Stimulated activated CD4-positive, alpha-beta T cell treated with anti-CD3 and anti-CD28 coated beads, Interleukin-12 subunit alpha, Interleukin-12 subunit beta, amount 100 ng/mL, for 4 hours (primary cell): ENCODE data around the gene CASP9.
"Not testable (repeated sequence)": the region's sequence is repeated elsewhere in the genome, so short reads cannot be mapped to it uniquely, and the experiment has no call there.

Source experiments
- DNase-seq: peaks from one replicate; pipeline ENCODE4 v3.0.0-alpha.2; 2020

The CASP9 gene

DNA sequence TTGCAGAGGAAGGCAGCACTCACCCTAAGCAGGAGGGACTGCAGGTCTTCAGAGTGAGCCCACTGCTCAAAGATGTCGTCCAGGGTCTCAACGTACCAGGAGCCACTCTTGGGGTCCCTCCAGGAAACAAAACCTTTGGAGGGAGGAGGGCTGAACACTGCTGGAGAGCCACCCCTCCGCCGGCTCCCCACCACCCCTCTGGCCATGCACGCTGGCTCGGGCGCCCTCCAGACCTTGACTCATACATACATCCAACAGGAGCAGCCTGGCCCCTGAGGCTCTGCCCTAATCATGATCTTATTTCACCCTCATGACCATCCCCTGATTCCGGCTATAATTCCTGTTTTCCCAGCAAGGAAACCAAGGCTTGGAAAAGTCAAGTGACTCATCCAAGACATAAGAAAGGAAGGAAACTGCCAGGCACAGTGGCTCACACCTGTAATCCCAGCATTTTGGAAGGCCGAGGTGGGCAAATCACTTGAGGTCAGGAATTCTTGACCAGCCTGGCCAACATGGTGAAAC is 30.1 kb downstream of the CASP9 start:
- no peak for DNase-seq

DNA sequence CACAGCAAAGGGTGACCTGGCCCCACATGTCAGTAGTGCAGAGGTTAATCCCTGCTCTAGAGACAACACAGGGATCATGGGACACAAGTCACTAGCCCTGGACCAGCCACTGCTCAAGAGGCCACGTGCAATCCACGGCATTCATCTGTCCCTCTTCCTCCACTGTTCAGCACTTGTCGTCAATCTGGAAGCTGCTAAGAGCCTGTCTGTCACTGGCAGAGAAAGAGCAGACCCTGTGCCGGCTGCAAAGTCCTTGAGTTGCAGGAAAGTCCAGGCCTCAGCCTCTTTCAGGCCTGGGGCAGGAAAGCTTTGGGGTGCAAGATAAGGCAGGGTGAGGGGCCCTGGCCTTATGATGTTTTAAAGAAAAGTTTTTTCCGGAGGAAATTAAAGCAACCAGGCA is 31.4 kb downstream of the CASP9 start:
- no peak for DNase-seq

DNA sequence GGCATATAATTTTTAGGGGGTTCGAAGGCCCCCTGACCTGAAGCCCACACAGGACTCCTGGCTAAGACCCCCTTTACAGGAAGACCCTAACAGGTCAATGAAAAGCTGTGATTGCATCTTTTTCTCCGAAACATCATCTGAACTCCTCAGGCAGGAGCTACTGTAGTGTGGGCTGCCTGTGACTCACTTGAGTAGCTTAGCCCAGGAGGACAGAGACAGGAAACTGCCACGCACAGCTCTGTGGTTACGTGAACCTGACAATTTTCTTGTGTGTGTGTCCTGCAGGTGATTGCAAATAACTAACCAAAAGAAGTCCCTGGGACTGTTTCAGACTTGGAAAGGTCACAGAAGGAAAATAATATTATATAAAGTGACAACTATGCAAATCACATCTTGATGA is 33.0 kb downstream of the CASP9 start:
- DNase-seq, result not testable (repeated sequence)

DNA sequence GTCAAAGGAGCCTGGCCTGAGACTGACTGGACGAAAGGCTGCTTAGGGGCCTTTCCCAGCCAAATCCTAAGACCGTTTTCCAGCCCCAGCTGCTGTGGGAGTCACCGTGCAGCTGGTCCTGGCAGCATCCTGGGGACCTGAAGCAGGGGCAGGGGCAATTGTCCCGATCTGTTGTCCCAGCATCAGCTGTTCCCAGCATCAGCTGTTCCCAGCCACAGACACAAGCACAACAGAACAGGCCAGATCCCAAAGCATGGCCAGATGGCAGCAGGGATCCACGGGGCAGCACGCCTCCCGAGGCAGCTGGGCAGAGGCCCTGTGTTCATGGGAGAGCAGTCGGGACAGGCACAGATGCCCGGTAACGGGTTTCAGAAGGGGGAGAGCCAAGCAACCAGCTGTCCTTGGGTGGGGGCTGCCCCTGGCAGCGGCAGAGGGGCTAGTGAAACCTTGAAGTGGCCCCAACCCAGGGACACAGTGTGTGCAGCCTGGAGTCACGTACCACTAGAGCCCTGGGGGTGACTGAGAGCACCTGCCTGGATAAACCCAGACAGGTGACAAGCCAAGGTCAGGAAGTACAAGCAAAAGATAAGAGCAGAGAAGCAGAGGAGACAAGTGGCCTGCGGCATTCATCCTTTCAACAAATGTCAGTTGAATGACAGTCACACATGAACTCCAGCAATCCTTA is 34.8 kb downstream of the CASP9 start:
- no peak for DNase-seq

DNA sequence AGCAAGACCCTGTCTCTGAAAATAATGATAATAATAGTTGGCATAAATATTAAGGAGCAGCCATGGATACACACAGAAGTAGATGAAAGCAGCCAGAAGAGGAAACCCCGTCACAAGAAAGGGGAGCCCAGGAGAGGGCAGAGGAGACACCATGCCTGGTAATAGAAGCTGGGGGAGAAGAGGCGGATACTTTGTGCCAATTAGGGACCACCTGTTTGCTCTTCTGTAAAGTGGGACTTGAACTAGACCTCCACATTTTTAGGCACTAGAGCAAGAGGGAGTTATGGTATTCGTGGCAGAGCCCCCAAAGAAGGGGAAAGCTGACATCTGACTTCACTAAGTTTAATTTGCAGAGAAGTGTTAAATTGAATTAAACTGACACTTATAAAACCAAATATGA is 35.6 kb downstream of the CASP9 start:
- no peak for DNase-seq

DNA sequence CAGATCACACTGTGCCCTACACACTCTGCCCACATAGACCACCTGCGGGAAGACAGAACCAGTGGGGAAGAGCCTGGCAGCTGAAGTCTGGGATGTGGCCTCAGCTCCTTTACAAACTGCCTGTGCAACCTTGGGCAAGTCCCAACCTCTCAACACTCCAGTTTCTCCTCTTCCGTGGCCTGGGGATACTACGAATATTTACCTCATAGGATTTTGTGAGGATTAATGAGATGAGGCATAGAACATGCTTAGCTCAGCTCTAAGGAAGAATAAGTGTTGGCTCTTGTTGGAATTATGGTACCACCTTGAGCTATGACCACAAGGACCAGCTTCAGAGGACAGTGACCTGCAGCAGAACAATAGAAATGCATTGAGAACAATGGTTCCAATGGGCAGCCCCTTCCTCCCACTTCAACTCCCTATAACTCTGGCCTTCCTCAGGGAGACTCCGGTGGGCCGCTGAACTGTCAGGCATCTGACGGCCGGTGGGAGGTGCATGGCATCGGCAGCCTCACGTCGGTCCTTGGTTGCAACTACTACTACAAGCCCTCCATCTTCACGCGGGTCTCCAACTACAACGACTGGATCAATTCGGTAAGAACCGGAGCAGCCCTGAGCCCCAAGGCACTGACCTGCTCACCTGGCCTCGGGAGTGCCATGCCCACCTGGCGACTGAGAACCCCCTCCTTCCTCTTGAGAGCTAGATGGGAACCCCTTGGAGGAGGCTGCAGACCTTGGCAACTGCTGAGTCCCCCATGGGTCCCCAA is 37.0 kb downstream of the CASP9 start:
- DNase-seq, result not testable (repeated sequence)

DNA sequence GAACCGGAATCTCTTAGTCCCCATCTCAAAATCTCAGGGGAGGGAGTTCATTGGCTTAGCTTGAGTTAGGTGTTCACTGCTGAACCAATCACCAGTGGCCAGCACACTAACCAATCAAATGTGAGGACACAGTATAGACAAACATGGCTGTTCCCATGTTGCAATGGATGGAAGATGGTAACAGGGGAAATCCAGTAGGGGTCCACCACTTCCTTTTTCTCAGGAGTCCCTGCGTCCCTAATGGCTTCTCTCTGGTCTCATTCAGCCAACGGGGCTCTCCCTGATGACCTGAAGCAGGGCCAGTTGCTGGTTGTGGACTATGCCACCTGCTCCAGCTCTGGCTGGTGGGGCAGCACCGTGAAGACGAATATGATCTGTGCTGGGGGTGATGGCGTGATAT is 38.4 kb downstream of the CASP9 start:
- DNase-seq, result no peak

DNA sequence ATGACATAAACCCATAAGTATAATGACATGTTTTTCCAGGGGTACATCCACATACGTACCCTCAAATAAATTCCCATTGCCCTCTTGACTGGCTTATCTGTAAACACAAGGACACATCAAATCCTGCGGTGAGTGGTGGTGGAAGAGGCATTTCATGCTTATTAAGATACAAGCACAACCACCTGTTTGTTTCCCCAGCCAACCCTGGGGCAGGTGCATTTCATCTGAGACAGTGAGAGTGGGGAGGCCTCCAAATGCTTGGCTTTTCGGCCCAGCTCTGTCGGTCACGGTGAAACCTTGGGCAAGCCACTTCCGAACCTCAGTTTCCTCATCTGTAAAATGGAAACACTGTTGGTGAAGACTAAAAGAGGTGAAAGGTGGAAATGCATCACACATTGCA is 39.6 kb downstream of the CASP9 start:
- not testable (repeated sequence) for DNase-seq

DNA sequence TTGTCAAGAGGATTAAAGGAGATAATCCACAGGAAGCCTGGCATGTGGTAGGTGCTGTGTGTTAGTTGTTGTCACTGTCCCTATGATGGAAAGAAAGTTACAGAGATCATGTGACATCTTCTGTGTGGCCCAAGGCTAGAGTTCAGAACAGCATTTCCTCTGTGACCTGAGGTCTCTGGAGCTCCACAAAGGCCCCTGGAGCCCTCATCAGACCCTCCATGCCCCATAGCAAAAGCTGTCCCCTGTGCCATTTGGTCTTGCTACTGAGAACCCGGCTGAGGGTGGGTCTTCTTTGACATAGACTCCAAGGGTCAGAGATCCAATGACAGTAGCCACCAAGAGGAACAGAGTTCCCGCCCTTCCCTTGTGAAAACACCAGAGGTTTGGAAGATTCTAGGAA is 40.0 kb downstream of the CASP9 start:
- DNase-seq, result no peak

DNA sequence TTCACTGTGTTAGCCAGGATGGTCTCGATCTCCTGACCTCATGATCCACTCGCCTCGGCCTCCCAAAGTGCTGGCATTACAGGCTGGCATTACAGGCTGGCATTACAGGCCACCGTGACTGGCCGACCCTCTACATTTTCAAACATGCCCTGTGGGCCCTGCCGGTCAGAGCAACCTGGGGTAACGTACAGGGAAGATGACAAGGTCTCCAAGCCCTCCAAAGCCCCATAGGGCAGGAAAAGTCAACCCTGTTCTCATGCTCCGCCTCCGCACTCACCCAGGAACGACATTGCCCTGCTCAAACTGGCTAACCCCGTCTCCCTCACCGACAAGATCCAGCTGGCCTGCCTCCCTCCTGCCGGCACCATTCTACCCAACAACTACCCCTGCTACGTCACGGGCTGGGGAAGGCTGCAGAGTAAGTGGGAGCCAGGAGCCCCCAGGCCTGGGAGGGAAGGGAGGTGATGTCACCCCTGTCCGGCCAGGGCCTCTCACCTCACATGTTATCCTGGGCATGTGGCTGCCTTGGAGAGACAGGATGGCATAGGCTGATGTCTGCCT is 41.0 kb downstream of the CASP9 start:
- DNase-seq, result not testable (repeated sequence)

DNA sequence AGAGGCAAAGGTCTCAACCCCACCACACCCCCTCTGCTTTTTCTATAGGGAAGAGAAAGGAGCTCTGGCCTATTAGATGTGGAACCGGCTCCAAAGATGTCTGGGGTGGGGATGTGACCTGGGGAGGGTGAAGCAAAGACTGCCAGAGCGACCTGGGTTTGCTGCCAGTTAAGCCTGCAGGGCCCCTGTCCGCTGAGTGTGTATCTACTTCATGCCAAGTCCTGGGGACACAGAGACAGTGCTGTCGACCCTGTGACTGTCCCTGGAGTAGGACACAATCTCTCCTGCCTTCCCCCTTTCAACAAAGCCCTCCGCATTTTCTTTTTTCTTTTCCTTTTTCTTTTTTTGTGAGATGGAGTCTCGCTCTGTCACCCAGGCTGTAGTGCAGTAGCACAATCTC is 41.6 kb downstream of the CASP9 start:
- not testable (repeated sequence) for DNase-seq

DNA sequence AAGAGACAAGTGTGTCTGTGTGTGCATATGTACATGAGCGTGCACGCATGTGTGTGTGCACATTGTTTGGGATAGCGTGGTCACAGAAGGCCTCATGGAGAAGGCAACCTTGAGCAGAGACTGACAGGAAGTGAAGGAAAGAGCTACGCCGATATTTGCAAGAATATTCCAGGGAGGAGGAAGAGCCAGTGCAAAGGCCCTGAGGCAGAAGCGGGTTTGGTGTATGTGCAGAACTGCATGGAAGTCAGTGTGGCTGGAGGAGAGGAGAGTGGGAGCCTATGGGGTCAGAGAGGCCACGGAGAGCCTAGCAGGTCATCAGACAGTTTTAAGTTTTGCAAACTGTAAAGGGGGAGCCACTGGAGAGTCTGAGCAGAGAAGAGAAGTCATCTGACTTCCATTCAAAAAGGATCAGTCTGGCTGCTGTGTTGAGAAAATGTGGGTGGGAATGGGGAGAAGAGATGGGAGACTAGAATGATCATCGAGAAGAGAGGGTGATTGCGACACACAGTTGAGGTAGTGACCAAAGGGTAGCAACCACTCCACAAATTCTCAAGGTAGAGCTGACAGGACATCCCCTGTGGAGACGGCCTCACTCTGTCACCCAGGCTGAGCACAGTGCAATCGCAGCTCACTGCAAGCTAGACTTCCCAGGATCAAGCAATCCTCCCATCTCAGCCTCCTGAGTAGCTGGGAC is 44.2 kb downstream of the CASP9 start:
- DNase-seq, result no peak

DNA sequence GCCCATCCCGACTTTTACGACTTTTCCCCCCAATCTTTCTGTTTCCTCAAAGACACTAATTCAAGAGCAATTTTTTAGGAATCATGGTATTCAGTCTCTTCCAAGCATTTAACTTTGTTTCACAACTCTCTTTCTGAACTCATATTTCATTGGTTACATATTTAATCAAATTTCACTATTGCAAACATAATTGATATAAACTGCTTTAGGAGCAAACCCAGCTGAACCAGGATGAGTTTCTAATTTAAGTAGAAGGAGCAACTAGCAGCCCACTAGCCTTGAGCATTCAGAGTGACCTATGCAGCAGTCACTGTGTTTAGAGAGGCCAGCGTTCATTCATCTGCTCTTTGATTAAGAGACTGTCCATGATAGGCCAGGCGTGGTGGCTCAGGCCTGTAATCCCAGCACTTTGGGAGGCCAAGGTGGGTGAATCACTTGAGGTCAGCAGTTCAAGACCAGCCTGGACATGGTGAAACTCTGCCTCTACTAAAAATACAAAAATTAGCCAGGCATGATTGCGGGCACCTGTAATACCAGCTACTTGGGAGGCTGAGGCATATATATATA is 46.3 kb downstream of the CASP9 start:
- no peak for DNase-seq

DNA sequence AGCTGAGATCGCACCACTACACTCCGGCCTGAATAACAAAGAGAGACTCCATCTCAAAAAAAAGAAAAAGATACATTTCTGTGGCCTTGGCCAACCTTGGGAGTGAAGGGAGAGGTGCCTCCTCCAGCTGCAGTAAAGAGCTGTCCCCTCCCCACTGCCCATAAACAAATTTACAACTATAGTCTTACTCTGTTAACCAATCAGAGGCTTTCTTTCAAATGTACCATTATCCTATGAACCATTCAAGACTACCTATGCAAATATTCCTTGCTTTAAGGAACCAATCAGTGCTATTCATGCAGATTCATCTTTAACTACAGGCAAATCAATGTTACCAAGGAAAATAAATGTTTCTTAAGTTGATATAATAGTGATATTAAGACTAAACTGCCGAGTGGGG is 47.1 kb downstream of the CASP9 start:
- DNase-seq, result no peak

DNA sequence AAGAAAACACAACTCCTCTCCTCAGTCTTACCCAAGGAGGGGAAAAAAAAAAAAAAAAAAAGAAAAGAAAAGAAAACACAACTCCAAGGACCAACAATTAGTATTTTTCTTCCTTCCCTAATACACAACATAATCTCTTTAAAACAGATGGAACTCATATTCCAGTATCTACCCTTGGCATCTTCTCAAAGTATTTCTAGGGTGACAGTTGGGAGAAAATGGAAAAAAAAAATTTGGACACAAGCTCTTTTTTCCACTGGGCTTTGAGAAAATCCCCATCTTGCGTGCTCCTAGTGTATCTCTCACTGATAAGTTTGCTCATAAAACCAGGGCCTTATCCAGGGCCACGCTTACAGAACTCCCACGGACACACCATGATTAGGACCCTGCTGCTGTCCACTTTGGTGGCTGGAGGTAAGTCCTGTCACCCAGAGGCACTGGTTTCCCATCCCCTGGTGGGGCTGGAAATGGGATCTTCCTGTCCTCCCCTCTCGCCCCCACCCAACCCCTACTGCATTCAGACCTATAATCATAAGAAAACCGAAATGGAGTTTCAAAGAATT is 48.2 kb downstream of the CASP9 start, which contains the start of gene CELA2B:
CELA2B (plus strand) TSS at position 353 of the 563 bp plus-strand sequence; CDS start at position 375, 22 bp downstream.
- DNase-seq, result no peak

DNA sequence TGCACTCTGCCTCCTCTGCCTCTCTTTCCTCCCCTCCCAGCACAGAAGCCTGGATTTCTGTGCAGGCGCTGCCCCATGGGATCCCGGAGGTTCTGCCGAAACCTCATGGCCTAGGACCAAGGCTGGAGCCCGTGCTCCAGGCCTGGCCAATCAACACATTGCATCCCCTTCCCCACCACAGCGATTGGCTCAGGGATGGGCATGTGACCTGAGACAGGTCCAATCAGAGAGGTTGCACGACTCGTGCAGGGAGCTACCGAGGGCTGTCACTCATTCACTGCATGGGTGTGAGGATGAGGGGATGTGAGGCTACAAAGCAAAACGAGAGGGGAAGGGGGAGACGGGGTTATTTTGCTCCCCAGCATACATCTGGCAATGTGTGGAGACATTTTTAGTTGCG is 51.4 kb downstream of the CASP9 start:
- DNase-seq, result no peak

DNA sequence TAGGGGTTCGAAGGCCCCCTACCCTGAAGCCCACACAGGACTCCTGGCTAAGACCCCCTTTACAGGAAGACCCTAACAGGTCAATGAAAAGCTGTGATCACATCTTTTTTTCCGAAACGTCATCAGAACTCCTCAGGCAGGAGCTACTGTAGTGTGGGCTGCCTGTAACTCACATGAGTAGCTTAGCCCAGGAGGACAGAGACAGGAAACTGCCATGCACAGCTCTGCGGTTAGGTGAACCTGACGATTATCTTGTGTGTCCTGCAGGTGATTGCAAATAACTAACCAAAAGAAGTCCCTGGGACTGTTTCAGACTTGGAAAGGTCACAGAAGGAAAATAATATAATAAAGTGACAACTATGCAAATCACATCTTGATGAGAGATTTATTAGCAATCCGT is 52.3 kb downstream of the CASP9 start:
- not testable (repeated sequence) for DNase-seq

DNA sequence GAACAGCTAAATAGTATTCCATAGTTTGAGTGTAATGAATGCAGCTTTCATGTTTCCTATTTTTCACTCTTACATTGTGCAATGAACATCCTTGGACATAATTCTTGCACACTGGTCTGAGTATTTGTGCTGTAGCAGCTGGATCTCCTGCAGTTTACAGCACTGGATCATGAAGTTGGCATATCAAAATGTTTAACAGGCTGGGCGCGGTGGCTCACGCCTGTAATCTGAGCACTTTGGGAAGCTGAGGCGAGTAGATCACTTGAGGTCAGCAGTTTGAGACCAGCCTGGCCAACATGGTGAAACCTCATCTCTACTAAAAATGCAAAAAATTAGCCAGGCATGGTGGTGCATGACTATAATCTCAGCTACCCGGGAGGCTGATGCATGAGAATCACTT is 52.9 kb downstream of the CASP9 start:
- DNase-seq, result not testable (repeated sequence)

DNA sequence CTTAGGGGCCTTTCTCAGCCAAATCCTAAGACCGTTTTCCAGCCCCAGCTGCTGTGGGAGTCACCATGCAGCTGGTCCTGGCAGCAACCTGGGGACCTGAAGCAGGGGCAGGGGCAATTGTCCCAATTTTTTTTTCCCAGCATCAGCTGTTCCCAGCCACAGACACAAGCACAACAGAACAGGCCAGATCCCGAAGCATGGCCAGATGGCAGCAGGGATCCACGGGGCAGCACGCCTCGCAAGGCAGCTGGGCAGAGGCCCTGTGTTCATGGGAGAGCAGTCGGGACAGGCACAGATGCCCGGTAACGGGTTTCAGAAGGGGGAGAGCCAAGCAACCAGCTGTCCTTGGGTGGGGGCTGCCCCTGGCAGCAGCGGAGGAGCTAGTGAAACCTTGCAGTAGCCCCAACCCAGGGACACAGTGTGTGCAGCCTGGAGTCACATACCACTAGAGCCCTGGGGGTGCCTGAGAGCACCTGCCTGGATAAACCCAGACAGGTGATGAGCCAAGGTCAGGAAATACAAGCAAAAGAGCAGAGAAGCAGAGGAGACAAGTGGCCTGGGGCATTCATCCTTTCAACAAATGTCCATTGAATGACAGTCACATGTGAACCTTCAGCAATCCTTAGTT is 54.1 kb downstream of the CASP9 start:
- DNase-seq, result not testable (repeated sequence)

DNA sequence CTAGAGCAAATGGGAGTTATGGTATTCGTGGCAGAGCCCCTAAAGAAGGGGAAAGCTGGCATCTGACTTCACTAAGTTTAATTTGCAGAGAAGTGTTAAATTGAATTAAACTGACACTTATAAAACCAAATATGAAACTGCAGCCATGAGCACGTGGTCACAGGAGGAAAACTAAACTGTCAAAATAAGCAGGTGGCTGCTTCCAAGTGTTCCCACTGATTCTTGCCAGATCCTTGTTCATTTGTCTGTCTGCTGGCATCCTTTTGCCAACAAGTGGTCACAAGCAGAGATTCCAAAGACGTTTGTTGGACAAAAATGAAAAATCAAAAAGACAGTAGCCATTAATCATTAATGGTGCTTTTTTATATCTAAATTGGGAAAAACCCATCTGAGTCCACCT is 54.7 kb downstream of the CASP9 start:
- no peak for DNase-seq

DNA sequence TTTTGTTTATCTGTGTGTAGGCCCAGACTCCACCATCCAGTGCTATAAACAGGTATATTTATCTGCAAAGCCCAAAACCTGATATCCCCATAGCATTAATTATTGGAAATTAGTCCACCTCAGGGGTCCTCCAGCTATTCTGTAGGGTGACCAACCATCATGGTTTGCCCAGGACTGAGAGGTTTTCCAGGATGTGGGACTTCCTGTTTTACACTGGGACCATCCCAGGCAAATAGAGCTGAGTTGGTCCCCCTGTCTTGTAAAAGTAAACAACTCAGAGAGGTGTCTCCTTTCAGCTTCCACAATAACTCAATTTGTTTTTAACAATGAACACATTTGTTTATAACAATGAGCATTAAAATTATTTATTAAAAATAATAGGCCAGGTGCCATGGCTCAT is 55.9 kb downstream of the CASP9 start:
- DNase-seq, result no peak
